A375 (cell line): ENCODE data around the gene LKAAEAR1. TPM values are rescaled to one million over a fixed set of nuclear protein-coding genes. Genes with fewer than 3 reads are reported as not detected.

Experiments
- small RNA-seq: library from RNA; depleted of rRNA; stranded (forward); fragments of <200 nt; gene quantifications from one replicate; pipeline ENCODE3, GENCODE V24; 2014
- total RNA-seq: library from RNA; depleted of rRNA; stranded (reverse); fragments of >200 nt; shearing (Covaris generic); gene quantifications from 2 replicates; pipeline ENCODE4 v1.2.3, GENCODE V29; 2014; rRNA removed

Gene LKAAEAR1
- 0.94 and 0.98 TPM in 2 replicates for total RNA-seq

GRCh38 chr20:64083804-64084684 is at the start of gene LKAAEAR1:
Gene LKAAEAR1 (minus strand): TSS chr20:64084398. CDS start chr20:64084219, 179 bp downstream.

GRCh38 chr20:64106981-64107735 is 23.0 kb upstream of the LKAAEAR1 start, which contains the start of gene NPBWR2:
Gene NPBWR2 (minus strand): TSS chr20:64107565. CDS start chr20:64106831, 734 bp downstream.

GRCh38 chr20:64080013-64080812 is 4.0 kb downstream of the LKAAEAR1 start, which contains the start of gene OPRL1:
Gene OPRL1 (plus strand): TSS chr20:64080082. CDS start chr20:64092721, 12,639 bp downstream.

GRCh38 chr20:64079273-64080012 is 4.8 kb downstream of the LKAAEAR1 start, which contains the start of gene RGS19:
Gene RGS19 (minus strand): TSS chr20:64079518. CDS start chr20:64076886, 2,632 bp downstream.

GRCh38 chr20:64062596-64063388 is 21.4 kb downstream of the LKAAEAR1 start, which contains the start of gene TCEA2:
Gene TCEA2 (plus strand): TSS chr20:64063198. CDS start chr20:64063313, 115 bp downstream.

GRCh38 chr20:64049060-64049877 is 34.9 kb downstream of the LKAAEAR1 start, which contains the start of gene SOX18:
Gene SOX18 (minus strand): TSS chr20:64049639. CDS start chr20:64049516, 123 bp downstream.

DNA sequence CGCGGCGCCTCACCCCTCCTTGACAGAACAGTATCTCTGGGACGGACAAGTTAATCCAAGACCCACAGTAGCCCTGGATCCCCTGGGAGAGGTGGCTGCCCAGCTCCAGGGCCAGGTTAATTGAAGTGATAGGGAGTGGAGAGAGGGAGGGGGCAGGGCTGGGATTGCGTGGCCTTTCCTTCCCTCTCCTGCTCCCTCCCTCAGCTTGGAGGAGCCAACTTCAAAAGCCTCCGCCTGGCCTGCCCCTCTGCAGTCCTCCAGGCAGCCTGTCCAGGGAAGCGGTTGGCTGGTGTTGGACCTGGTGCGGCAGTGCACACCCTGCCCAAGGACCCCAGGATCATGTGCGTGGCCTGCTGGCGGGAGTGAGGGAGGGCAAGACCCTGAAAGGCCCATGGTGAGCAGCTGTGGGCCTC is 48.3 kb downstream of the LKAAEAR1 start, which contains the start of gene C20orf204:
Gene C20orf204 (plus strand): TSS at position 250 of the 413 bp plus-strand sequence. CDS start 142 bp downstream, at position 392.

Small RNA genes lying within 50 kb of the gene (small RNA-seq; reads per million reads assigned to genes)
- gene AL355803.1: not detected
- not detected for gene MIR6813

Other genes starting within 250 kb of the LKAAEAR1 start
- gene ABHD16B, start 222.9 kb downstream of the LKAAEAR1 start, total RNA-seq: not detected in 2 replicates
- 92.3 and 97.2 TPM in 2 replicates for gene TPD52L2, start 219.1 kb downstream of the LKAAEAR1 start, total RNA-seq
- gene DNAJC5, start 189.3 kb downstream of the LKAAEAR1 start, total RNA-seq: 38.0 and 38.7 TPM in 2 replicates
- 36.6 and 41.2 TPM in 2 replicates for gene UCKL1, start 128.0 kb downstream of the LKAAEAR1 start, total RNA-seq
- gene ZNF512B, start 114.5 kb downstream of the LKAAEAR1 start, total RNA-seq: 20.1 and 22.8 TPM in 2 replicates
- gene SAMD10, start 104.8 kb downstream of the LKAAEAR1 start, total RNA-seq: 1.7 and 1.9 TPM in 2 replicates
- gene PRPF6, start 103.3 kb downstream of the LKAAEAR1 start, total RNA-seq: 99.3 and 101 TPM in 2 replicates
- 1.8 and 2.1 TPM in 2 replicates for gene C20orf204, start 48.2 kb downstream of the LKAAEAR1 start, total RNA-seq
- gene SOX18, start 34.8 kb downstream of the LKAAEAR1 start, total RNA-seq: 0.72 and 1.2 TPM in 2 replicates
- gene TCEA2, start 21.2 kb downstream of the LKAAEAR1 start, total RNA-seq: 47.0 and 53.8 TPM in 2 replicates
- 28.6 and 30.1 TPM in 2 replicates for gene RGS19, start 4.9 kb downstream of the LKAAEAR1 start, total RNA-seq
- gene OPRL1, start 4.3 kb downstream of the LKAAEAR1 start, total RNA-seq: 0.34 and 0.41 TPM in 2 replicates
- gene NPBWR2, start 23.2 kb upstream of the LKAAEAR1 start, total RNA-seq: not detected in 2 replicates
- 0.80 and 1.1 TPM in 2 replicates for gene MYT1, start 80.1 kb upstream of the LKAAEAR1 start, total RNA-seq
- gene PCMTD2, start 171.3 kb upstream of the LKAAEAR1 start, total RNA-seq: 117 and 120 TPM in 2 replicates